GM23338 (cell line): ENCODE measurements around the gene ISCA1. TPM values are rescaled to one million over a fixed set of nuclear protein-coding genes. Genes with fewer than 3 reads are reported as not detected.
A peak's percentile ranks its signal among the peaks of the same experiment; 100 is the strongest.

ENCODE experiments used
- ATAC-seq: fragments of 200-7000 bp; cut with Tn5 transposase; 3 replicates; pipeline ENCODE4 v1.9.1; 2020
- DNase-seq: peaks from one replicate; pipeline ENCODE4 v3.0.0-alpha.2; 2015; ENCODE audit warnings: low spot score
- H2AFZ ChIP-seq: fragments of 200-600 bp; sonication (generic); 2 replicates; pipeline ENCODE4 v1.8.0; 2016; ENCODE audit warnings: antibody characterized with exemption, mild to moderate bottlenecking, moderate library complexity
- H3F3A ChIP-seq: fragments of 200-600 bp; sonication (generic); replicated peaks from 2 replicates; pipeline ENCODE4 v1.8.0; 2017; ENCODE audit warnings: antibody characterized with exemption, mixed run types, low read depth
- H3K27ac ChIP-seq: fragments of 200-600 bp; sonication (generic); 2 replicates; pipeline ENCODE4 v1.6.1; 2016; ENCODE audit warnings: low read depth
- H3K27me3 ChIP-seq: fragments of 200-600 bp; sonication (generic); 2 replicates; pipeline ENCODE4 v1.8.0; 2016; ENCODE audit warnings: mild to moderate bottlenecking, mixed run types, moderate library complexity; ENCODE audit not compliant: insufficient read depth
- H3K36me3 ChIP-seq: fragments of 200-600 bp; sonication (generic); 2 replicates; pipeline ENCODE4 v1.8.0; 2016; ENCODE audit warnings: mild to moderate bottlenecking; ENCODE audit not compliant: insufficient read depth
- H3K4me1 ChIP-seq: fragments of 200-600 bp; sonication (generic); 2 replicates; pipeline ENCODE4 v1.8.0; 2016; ENCODE audit warnings: mild to moderate bottlenecking, moderate library complexity; ENCODE audit not compliant: insufficient read depth
- H3K4me2 ChIP-seq: fragments of 200-600 bp; sonication (generic); 2 replicates; pipeline ENCODE4 v1.7.1; 2017; ENCODE audit warnings: mixed run types
- H3K4me3 ChIP-seq: fragments of 200-600 bp; sonication (generic); 2 replicates; pipeline ENCODE4 v1.6.1; 2016; ENCODE audit warnings: mixed run types
- H3K79me2 ChIP-seq: fragments of 200-600 bp; sonication (generic); replicated peaks from 2 replicates; pipeline ENCODE4 v1.8.0; 2017; ENCODE audit warnings: mild to moderate bottlenecking; ENCODE audit not compliant: insufficient read depth
- H3K9me2 ChIP-seq: fragments of 200-600 bp; sonication (generic); 2 replicates; pipeline ENCODE4 v1.8.0; 2017; ENCODE audit not compliant: insufficient read depth
- H4K20me1 ChIP-seq: fragments of 200-600 bp; sonication (generic); replicated peaks from 2 replicates; pipeline ENCODE4 v1.8.0; 2017; ENCODE audit warnings: mild to moderate bottlenecking; ENCODE audit not compliant: insufficient read depth
- H3K27ac Mint-ChIP-seq: 2 replicates; pipeline ENCODE4 v1.8.0; 2020; ENCODE audit warnings: inconsistent platforms, mild to moderate bottlenecking, moderate library complexity, mixed read lengths
- H3K27me3 Mint-ChIP-seq: 3 replicates; pipeline ENCODE4 v1.8.0; 2022; ENCODE audit warnings: low read depth, mild to moderate bottlenecking, moderate library complexity, mixed read lengths, inconsistent platforms; ENCODE audit not compliant: insufficient read depth, poor library complexity
- H3K36me3 Mint-ChIP-seq: 3 replicates; pipeline ENCODE4 v1.8.0; 2021; ENCODE audit warnings: low read depth, mild to moderate bottlenecking, inconsistent platforms, moderate library complexity, mixed read lengths
- H3K4me1 Mint-ChIP-seq: 3 replicates; pipeline ENCODE4 v1.8.0; 2020; ENCODE audit warnings: mild to moderate bottlenecking, inconsistent platforms, mixed read lengths
- H3K4me3 Mint-ChIP-seq: 3 replicates; pipeline ENCODE4 v1.8.0; 2021; ENCODE audit warnings: moderate library complexity, mild to moderate bottlenecking, inconsistent platforms, mixed read lengths
- H3K9me3 Mint-ChIP-seq: 3 replicates; pipeline ENCODE4 v1.8.0; 2020; ENCODE audit warnings: moderate library complexity, mild to moderate bottlenecking, inconsistent platforms, mixed read lengths
- CREB1 ChIP-seq: fragments of 250-450 bp; sonication (Bioruptor Pico); IDR thresholded peaks from 2 replicates; pipeline ENCODE4 v1.5.0; 2020; ENCODE audit warnings: low read depth, mild to moderate bottlenecking, moderate library complexity
- EZH2 ChIP-seq: fragments of 200-600 bp; sonication (generic); IDR thresholded peaks from one replicate; pipeline ENCODE4 v1.8.0; 2017; ENCODE audit warnings: antibody characterized with exemption, mild to moderate bottlenecking, low read depth; ENCODE audit not compliant: unreplicated experiment
- EZH2phosphoT487 ChIP-seq: fragments of 200-600 bp; sonication (generic); IDR thresholded peaks from one replicate; pipeline ENCODE4 v1.8.1; 2018; ENCODE audit warnings: antibody characterized with exemption; ENCODE audit not compliant: unreplicated experiment
- JUNB ChIP-seq: IDR thresholded peaks from one replicate; pipeline ENCODE4 v1.6.1; 2016; ENCODE audit warnings: antibody characterized with exemption; ENCODE audit not compliant: unreplicated experiment
- NANOG ChIP-seq: IDR thresholded peaks from 2 replicates; pipeline ENCODE4 v1.6.1; 2016; ENCODE audit warnings: antibody characterized with exemption, borderline replicate concordance
- POLR2AphosphoS5 ChIP-seq: IDR thresholded peaks from 2 replicates; pipeline ENCODE4 v1.6.1; 2016; ENCODE audit warnings: antibody characterized with exemption, low read depth
- STAT1 ChIP-seq: IDR thresholded peaks from one replicate; pipeline ENCODE4 v1.6.1; 2016; ENCODE audit warnings: antibody characterized with exemption; ENCODE audit not compliant: unreplicated experiment
- ZNF331 ChIP-seq: fragments of 250-450 bp; sonication (Bioruptor Pico); IDR thresholded peaks from 2 replicates; pipeline ENCODE4 v1.5.0; 2020; ENCODE audit warnings: low read depth, mild to moderate bottlenecking, moderate library complexity
- long read RNA-seq: library from polyadenylated mRNA; unstranded; transcript quantifications from one replicate; pipeline ENCODE4 v2.0.0, GENCODE V29; 2020; ENCODE audit not compliant: unreplicated experiment
- polyA plus RNA-seq: library from polyadenylated mRNA; unstranded; fragments of >200 nt; fragmentation: Nextera tagmentation; extraction: Ambion mirVana; gene quantifications from 2 replicates; pipeline ENCODE4 v1.2.1, GENCODE V29; 2016
- total RNA-seq: library from RNA; depleted of rRNA; stranded (reverse); fragments of >200 nt; shearing (Covaris generic); gene quantifications from 2 replicates; pipeline ENCODE4 v1.2.3, GENCODE V29; 2014; rRNA removed
- TF ChIP-seq, protein P1 (sequence below): IDR thresholded peaks from 2 replicates; pipeline ENCODE4 v1.6.1; 2016; ENCODE audit warnings: antibody characterized with exemption
- TF ChIP-seq, protein P2 (sequence below): IDR thresholded peaks from one replicate; pipeline ENCODE4 v1.6.1; 2018; ENCODE audit warnings: antibody characterized with exemption; ENCODE audit not compliant: unreplicated experiment
- TF ChIP-seq, protein P3 (sequence below), 2 experiments: fragments of 200-600 bp in 1 of 2; sonication (generic) in 1 of 2; conservative IDR thresholded peaks; 2 replicates each; pipeline versions ENCODE4 v1.5.1 to v1.6.1; 2016 to 2017; ENCODE audit warnings: antibody characterized with exemption in 2 of 2, low read depth in 2 of 2, mild to moderate bottlenecking in 2 of 2, moderate library complexity in 1 of 2
- TF ChIP-seq, protein P4 (sequence below): fragments of 250-450 bp; sonication (Bioruptor Pico); IDR thresholded peaks from 2 replicates; pipeline ENCODE4 v1.5.0; 2020; ENCODE audit warnings: mild to moderate bottlenecking, moderate library complexity

The ISCA1 gene
- total RNA-seq (61.0 and 65.4 TPM in 2 replicates), polyA plus RNA-seq (43.7 and 54.9 TPM in 2 replicates)
- long read RNA-seq, transcript ISCA1-203 (4 exons, 1,958 nt) = major isoform, 18 of 28 reads
- long read RNA-seq, transcript ISCA1-201 (4 exons, 813 nt) = minor isoform, 6 of 28 reads
- long read RNA-seq, partial matches to known transcripts = 0 of 28 reads
- long read RNA-seq, other reads (novel, unspliced or antisense) = 4 of 28 reads

DNA sequence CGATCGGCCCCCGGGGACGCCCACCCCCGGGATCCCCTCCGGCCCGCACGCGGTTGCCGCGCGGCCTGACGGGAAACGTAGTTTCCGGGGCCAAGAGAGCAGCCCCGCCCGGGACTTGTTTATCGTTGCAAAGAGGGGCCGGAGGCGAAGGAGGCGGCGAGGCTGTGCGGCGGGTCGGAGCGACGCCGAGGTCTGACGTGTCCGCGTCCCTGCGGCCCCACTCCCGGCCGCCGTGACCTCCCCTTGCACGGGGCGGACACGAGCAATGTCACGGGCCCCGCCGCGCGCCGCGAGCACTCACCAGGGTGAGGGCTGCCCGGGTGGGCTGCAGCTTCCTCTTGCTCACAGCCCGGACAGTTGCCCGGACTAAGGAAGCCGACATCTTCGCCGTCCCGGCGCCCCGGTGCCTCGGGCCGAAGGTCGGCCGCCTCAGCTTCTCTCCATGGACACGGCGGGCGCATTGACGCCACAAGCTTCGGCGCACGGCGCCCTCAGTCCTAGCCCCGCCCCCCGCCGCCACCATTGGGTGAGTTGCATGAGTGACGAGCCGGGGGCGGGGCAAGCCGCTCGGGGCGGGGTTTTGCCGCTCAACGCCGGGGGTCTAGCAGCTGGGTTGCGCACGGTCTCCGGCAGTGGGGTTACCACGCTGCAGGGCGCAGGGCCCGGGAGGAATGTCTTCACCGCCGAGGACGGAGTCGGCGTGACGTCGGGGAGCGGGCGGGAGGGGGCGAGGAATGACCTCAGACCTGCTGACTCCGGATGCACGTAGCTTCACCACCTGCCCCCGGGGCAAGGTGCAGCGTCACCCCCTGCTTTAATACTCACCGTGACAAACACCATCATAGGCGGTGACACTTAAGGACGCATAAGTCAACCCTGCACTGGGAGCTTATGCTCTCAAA, at the start of gene ISCA1:
ISCA1 (minus strand) TSS at position 462 of the 902 bp plus-strand sequence; CDS start at position 382, 80 bp downstream.
- H3K27ac Mint-ChIP-seq = peak within 1 kb of the TSS; percentile 98
- H3K27me3 Mint-ChIP-seq = peaks cover 16% of the 10 kb centered on the region
- Histone ChIP-seq H3K4me2 (peak within 1 kb of the TSS; percentile 93), H3K27ac (peak within 1 kb of the TSS; percentile 96), H3K4me3 (peak within 1 kb of the TSS; percentile 84), H3K9me2 (no peaks in the 10 kb centered on the region), H3K36me3 (0 out of 2 replicates have a peak, but pooled peaks cover 4% of the 10 kb centered on the region), H3K79me2 (peaks cover 43% of the 10 kb centered on the region), H3K27me3 (no peaks in the 10 kb centered on the region), H3K4me1 (peaks cover 5% of the 10 kb centered on the region), H3F3A (0 out of 2 replicates have a peak, but pooled peaks cover 3% of the 10 kb centered on the region), H2AFZ (peak within 1 kb of the TSS; percentile 94), H4K20me1 (peaks cover 8% of the 10 kb centered on the region; the same call in 1 of the 2 replicates)
- H3K4me3 Mint-ChIP-seq = peak within 1 kb of the TSS; percentile 93
- peaks cover 7% of the 10 kb centered on the region for H3K36me3 Mint-ChIP-seq
- ATAC-seq (peak; percentile 82), DNase-seq (peak; percentile 98)
- peaks cover 32% of the 10 kb centered on the region for H3K4me1 Mint-ChIP-seq
- H3K9me3 Mint-ChIP-seq = no peaks in the 10 kb centered on the region; the same call in 2 of the 3 replicates
- TF ChIP-seq POLR2AphosphoS5 (peak; percentile 78), ZNF331 (no peak), NANOG (no peak), EZH2 (no peak), JUNB (no peak), CREB1 (peak; percentile 88), EZH2phosphoT487 (no peak), STAT1 (no peak)
- TF ChIP-seq, protein P1, sequence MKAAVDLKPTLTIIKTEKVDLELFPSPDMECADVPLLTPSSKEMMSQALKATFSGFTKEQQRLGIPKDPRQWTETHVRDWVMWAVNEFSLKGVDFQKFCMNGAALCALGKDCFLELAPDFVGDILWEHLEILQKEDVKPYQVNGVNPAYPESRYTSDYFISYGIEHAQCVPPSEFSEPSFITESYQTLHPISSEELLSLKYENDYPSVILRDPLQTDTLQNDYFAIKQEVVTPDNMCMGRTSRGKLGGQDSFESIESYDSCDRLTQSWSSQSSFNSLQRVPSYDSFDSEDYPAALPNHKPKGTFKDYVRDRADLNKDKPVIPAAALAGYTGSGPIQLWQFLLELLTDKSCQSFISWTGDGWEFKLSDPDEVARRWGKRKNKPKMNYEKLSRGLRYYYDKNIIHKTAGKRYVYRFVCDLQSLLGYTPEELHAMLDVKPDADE = peak; percentile 70
- TF ChIP-seq, protein P2, sequence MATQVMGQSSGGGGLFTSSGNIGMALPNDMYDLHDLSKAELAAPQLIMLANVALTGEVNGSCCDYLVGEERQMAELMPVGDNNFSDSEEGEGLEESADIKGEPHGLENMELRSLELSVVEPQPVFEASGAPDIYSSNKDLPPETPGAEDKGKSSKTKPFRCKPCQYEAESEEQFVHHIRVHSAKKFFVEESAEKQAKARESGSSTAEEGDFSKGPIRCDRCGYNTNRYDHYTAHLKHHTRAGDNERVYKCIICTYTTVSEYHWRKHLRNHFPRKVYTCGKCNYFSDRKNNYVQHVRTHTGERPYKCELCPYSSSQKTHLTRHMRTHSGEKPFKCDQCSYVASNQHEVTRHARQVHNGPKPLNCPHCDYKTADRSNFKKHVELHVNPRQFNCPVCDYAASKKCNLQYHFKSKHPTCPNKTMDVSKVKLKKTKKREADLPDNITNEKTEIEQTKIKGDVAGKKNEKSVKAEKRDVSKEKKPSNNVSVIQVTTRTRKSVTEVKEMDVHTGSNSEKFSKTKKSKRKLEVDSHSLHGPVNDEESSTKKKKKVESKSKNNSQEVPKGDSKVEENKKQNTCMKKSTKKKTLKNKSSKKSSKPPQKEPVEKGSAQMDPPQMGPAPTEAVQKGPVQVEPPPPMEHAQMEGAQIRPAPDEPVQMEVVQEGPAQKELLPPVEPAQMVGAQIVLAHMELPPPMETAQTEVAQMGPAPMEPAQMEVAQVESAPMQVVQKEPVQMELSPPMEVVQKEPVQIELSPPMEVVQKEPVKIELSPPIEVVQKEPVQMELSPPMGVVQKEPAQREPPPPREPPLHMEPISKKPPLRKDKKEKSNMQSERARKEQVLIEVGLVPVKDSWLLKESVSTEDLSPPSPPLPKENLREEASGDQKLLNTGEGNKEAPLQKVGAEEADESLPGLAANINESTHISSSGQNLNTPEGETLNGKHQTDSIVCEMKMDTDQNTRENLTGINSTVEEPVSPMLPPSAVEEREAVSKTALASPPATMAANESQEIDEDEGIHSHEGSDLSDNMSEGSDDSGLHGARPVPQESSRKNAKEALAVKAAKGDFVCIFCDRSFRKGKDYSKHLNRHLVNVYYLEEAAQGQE = peak; percentile 31
- TF ChIP-seq, protein P3, sequence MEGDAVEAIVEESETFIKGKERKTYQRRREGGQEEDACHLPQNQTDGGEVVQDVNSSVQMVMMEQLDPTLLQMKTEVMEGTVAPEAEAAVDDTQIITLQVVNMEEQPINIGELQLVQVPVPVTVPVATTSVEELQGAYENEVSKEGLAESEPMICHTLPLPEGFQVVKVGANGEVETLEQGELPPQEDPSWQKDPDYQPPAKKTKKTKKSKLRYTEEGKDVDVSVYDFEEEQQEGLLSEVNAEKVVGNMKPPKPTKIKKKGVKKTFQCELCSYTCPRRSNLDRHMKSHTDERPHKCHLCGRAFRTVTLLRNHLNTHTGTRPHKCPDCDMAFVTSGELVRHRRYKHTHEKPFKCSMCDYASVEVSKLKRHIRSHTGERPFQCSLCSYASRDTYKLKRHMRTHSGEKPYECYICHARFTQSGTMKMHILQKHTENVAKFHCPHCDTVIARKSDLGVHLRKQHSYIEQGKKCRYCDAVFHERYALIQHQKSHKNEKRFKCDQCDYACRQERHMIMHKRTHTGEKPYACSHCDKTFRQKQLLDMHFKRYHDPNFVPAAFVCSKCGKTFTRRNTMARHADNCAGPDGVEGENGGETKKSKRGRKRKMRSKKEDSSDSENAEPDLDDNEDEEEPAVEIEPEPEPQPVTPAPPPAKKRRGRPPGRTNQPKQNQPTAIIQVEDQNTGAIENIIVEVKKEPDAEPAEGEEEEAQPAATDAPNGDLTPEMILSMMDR (conservative IDR thresholded peaks at IDR 0.05; ENCODE audit: low read depth in 2 of 2) = no peak
- TF ChIP-seq, protein P4, sequence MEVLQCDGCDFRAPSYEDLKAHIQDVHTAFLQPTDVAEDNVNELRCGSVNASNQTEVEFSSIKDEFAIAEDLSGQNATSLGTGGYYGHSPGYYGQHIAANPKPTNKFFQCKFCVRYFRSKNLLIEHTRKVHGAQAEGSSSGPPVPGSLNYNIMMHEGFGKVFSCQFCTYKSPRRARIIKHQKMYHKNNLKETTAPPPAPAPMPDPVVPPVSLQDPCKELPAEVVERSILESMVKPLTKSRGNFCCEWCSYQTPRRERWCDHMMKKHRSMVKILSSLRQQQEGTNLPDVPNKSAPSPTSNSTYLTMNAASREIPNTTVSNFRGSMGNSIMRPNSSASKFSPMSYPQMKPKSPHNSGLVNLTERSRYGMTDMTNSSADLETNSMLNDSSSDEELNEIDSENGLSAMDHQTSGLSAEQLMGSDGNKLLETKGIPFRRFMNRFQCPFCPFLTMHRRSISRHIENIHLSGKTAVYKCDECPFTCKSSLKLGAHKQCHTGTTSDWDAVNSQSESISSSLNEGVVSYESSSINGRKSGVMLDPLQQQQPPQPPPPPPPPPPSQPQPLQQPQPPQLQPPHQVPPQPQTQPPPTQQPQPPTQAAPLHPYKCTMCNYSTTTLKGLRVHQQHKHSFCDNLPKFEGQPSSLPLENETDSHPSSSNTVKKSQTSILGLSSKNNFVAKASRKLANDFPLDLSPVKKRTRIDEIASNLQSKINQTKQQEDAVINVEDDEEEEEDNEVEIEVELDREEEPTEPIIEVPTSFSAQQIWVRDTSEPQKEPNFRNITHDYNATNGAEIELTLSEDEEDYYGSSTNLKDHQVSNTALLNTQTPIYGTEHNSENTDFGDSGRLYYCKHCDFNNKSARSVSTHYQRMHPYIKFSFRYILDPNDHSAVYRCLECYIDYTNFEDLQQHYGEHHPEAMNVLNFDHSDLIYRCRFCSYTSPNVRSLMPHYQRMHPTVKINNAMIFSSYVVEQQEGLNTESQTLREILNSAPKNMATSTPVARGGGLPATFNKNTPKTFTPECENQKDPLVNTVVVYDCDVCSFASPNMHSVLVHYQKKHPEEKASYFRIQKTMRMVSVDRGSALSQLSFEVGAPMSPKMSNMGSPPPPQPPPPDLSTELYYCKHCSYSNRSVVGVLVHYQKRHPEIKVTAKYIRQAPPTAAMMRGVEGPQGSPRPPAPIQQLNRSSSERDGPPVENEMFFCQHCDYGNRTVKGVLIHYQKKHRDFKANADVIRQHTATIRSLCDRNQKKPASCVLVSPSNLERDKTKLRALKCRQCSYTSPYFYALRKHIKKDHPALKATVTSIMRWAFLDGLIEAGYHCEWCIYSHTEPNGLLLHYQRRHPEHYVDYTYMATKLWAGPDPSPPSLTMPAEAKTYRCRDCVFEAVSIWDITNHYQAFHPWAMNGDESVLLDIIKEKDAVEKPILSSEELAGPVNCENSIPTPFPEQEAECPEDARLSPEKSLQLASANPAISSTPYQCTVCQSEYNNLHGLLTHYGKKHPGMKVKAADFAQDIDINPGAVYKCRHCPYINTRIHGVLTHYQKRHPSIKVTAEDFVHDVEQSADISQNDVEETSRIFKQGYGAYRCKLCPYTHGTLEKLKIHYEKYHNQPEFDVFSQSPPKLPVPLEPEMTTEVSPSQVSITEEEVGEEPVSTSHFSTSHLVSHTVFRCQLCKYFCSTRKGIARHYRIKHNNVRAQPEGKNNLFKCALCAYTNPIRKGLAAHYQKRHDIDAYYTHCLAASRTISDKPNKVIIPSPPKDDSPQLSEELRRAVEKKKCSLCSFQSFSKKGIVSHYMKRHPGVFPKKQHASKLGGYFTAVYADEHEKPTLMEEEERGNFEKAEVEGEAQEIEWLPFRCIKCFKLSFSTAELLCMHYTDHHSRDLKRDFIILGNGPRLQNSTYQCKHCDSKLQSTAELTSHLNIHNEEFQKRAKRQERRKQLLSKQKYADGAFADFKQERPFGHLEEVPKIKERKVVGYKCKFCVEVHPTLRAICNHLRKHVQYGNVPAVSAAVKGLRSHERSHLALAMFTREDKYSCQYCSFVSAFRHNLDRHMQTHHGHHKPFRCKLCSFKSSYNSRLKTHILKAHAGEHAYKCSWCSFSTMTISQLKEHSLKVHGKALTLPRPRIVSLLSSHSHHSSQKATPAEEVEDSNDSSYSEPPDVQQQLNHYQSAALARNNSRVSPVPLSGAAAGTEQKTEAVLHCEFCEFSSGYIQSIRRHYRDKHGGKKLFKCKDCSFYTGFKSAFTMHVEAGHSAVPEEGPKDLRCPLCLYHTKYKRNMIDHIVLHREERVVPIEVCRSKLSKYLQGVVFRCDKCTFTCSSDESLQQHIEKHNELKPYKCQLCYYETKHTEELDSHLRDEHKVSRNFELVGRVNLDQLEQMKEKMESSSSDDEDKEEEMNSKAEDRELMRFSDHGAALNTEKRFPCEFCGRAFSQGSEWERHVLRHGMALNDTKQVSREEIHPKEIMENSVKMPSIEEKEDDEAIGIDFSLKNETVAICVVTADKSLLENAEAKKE = no peak
